Natural killer cell treated with Interleukin-12 subunit alpha and Interleukin-12 subunit beta and Interleukin-15 and Interleukin-18, amount 100 ng/mL, for 72 hours (primary cell): Measurements from ENCODE around the gene NTPCR. TPM values are rescaled to one million over a fixed set of nuclear protein-coding genes. Genes with fewer than 3 reads are reported as not detected.
A peak's percentile ranks its signal among the peaks of the same experiment; 100 is the strongest.
"Not testable (repeated sequence)": the region's sequence is repeated elsewhere in the genome, so short reads cannot be mapped to it uniquely, and the experiment has no call there.

Experiments used
- ATAC-seq, 2 donors: fragments of 150-1000 bp; cut with Tn5 transposase in 1 of 2; sonication (Bioruptor Pico), chemical (Tn5 transposase) in 1 of 2; 2 replicates each; pipeline ENCODE4 v1.10.0; 2021
- DNase-seq: peaks from one replicate; pipeline ENCODE4 v3.0.0; 2022; ENCODE audit warnings: low spot score
- H3K27ac Mint-ChIP-seq, 2 donors: 1 replicate in 1 of 2; 2 replicates in 1 of 2; pipeline ENCODE4 v1.8.0; 2022; ENCODE audit warnings: mixed read lengths in 2 of 2, mild to moderate bottlenecking in 1 of 2, moderate library complexity in 1 of 2
- H3K27me3 Mint-ChIP-seq, 2 donors: 1 replicate in 1 of 2; 2 replicates in 1 of 2; pipeline ENCODE4 v1.8.0; 2022; ENCODE audit warnings: mixed read lengths in 2 of 2
- H3K36me3 Mint-ChIP-seq: one replicate; pipeline ENCODE4 v1.8.0; 2022; ENCODE audit warnings: mixed read lengths
- H3K4me1 Mint-ChIP-seq, 2 donors: 1 replicate in 1 of 2; 2 replicates in 1 of 2; pipeline ENCODE4 v1.8.0; 2022; ENCODE audit warnings: low read depth in 2 of 2, mixed read lengths in 2 of 2, mild to moderate bottlenecking in 1 of 2
- H3K4me3 Mint-ChIP-seq: one replicate; pipeline ENCODE4 v1.8.0; 2022; ENCODE audit warnings: mixed read lengths
- H3K9me3 Mint-ChIP-seq: 2 replicates; pipeline ENCODE4 v1.8.0; 2022; ENCODE audit warnings: mixed read lengths
- total RNA-seq, 2 donors: library from RNA; stranded (reverse); gene quantifications; one replicate each; pipeline ENCODE4 v1.2.3, GENCODE V29; 2022

The NTPCR gene
- total RNA-seq, 2 donors from 2014 or later, result 27.4 to 41.6 TPM

DNA sequence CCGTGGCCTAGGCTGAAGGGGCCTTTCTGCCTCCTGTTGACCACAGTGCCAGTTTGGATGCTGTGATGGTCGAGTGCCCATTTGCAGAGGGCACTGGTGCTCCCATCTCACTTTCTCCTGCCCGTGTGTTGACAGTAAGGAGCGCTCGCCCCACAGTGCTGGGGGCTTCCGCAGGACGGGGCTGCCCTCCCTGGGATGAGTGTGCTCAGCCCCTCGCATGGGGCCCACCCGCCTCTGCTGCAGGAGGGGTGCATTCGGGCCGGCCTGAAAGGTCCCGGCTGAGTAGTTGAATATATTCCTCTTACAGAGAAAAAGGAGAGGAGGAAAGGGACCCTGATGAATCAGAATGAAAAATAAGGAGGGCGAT, 37.3 kb downstream of the NTPCR start:
- DNase-seq (no peak), ATAC-seq (no peak)
- H3K9me3 Mint-ChIP-seq, result no peaks in the 10 kb centered on the region
- H3K36me3 Mint-ChIP-seq, result peaks cover under 1% of the 10 kb centered on the region
- no peak overlapping the region for H3K4me3 Mint-ChIP-seq
- H3K27ac Mint-ChIP-seq, result no peak overlapping the region
- no peaks in the 10 kb centered on the region for H3K27me3 Mint-ChIP-seq
- no peaks in the 10 kb centered on the region for H3K4me1 Mint-ChIP-seq

DNA sequence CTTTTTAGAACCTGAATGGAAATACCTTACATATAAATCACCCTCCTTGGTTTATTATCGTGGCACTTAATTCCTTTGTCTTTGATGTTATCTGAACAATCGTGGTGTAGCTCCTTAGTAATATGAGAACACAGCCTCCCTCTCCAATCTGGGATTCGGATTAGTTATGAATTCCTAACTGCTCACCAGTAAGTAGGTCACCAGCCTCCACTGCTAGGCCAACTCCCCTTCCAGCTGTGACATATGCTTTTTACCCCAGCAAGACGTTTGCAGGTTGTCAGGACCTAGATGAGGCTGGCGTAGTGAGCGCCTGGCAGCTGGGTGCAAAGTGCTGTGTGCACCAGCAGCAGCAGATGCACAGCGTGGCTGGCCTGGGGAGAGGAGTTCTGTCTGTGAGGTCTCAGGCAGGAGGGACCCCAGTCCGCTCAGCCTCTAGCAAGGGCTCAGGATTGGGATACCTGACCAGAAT, 38.2 kb downstream of the NTPCR start:
- ATAC-seq, result no peak
- H3K4me1 Mint-ChIP-seq, result no peaks in the 10 kb centered on the region
- DNase-seq, result no peak
- no peak overlapping the region for H3K27ac Mint-ChIP-seq
- no peaks in the 10 kb centered on the region for H3K27me3 Mint-ChIP-seq
- peaks cover 8% of the 10 kb centered on the region for H3K36me3 Mint-ChIP-seq
- H3K4me3 Mint-ChIP-seq, result no peak overlapping the region
- H3K9me3 Mint-ChIP-seq, result no peaks in the 10 kb centered on the region

DNA sequence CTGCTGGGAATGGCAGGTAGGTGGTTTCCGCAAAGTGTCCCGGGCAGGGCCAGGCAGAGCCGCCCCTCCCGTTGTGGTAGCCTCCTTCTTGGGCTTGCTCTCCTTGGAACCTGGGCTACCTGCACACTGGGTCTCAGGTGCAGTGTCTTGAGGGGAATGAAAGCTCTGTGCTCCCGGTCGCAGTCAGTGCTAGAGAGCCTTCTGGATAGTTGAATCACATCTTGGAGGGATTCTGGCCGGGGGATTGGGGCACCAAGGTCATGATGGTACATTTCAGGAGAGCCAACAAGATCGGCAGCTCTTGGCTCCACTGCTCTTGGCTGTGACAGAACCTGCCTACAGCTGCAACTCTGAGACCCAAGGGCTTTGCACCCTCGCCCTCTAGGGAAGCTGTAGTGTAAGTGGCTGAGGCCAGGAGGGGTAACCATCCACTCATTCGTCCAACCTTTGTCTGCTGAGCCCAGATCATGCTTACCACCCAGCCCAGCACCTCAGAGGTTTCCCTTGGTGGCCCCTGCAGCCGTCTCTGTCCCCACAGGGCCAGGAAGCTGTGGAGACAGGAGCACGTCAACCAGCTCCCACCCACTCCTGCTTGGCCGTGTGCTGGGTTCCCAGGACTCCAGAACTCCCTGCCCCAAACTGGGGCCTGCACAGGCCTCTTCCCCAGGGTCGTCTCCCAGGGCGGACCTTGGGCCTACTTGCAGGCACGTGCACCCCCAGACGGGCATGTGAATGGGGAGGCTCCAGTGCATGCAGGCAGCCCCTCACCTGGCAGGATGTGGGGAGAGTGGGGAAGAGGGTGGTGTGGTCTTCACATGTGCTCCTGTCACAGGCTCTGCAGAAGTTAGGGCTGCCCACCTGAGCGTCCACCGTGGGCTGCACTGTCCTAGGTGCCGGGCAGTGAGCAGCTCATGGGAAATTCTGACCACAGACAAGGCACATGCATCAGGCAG, 40.0 kb downstream of the NTPCR start:
- Mint-ChIP-seq H3K4me1 (no peaks in the 10 kb centered on the region), H3K4me3 (no peak overlapping the region), H3K27me3 (no peaks in the 10 kb centered on the region), H3K36me3 (peaks cover 17% of the 10 kb centered on the region), H3K9me3 (no peaks in the 10 kb centered on the region), H3K27ac (peak overlapping the region in 1 of 2 donors; percentile 59)
- DNase-seq, result no peak
- ATAC-seq, result no peak

DNA sequence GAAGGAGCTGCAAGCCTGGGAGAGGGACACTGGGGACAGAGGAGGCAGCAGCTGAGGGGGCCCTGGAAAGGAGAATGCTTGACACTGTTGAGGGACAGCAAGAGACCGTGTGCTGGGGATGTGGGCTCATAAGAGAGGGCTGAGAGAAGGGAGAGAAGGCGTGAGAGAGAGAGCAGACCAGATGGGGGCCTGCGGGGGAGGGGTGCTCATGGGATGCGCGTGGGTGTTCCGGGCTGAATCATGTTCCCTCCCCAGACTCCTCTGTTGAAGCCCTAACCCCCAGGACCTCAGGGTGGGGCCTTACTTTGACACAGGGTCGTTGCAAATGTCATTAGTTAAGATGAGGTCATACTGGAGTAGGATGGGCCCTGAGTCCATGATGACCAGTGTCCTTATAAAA, 40.8 kb downstream of the NTPCR start:
- Mint-ChIP-seq H3K4me3 (no peak overlapping the region), H3K36me3 (peaks cover 17% of the 10 kb centered on the region), H3K9me3 (no peaks in the 10 kb centered on the region), H3K27ac (peak overlapping the region in 1 of 2 donors; percentile 59), H3K27me3 (no peaks in the 10 kb centered on the region), H3K4me1 (no peaks in the 10 kb centered on the region)
- DNase-seq, result no peak
- ATAC-seq, result peak in 1 of 2 donors; percentile 35

DNA sequence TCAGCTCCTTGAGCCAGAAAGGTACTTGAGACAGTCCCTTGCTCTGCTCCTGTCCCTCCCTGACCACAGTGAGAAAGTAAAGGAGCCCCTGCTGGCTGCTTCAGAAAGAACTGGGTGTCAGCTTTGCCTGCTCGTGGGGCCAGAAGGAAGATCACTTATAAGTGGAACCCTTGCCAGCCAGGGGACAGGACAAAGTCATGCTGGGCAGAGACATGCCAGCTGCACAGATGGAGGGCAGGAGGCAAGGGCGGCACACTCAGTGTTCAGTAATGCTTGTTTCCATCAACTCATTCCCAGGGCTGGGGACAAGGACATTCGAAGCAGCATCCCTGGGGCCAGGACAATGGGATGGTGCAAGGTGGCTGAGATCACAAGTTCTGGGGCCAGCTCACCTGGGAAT, 41.8 kb downstream of the NTPCR start:
- Mint-ChIP-seq H3K4me1 (no peaks in the 10 kb centered on the region), H3K9me3 (no peaks in the 10 kb centered on the region), H3K27ac (no peak overlapping the region), H3K36me3 (peaks cover 27% of the 10 kb centered on the region), H3K27me3 (no peaks in the 10 kb centered on the region), H3K4me3 (no peak overlapping the region)
- ATAC-seq (no peak), DNase-seq (no peak)

DNA sequence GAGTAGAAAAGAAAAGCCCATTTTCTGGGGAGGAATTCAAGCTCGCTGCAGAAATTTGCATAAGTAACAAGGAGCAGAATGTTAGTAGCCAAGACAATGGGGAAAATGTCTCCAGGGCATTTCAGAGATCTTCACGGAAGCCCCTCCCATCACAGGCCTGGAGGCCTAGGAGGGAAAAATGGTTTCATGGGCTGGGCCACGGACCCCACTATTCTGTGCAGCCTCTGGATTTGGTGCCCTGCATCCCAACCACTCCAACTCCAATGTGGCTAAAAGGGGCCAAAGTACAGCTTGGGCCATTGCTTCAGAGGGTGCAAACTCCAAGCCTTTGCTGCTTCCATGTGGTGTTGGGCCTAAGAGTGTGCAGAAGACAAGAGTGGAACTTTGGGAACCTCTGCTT, 43.1 kb downstream of the NTPCR start:
- ATAC-seq (no peak), DNase-seq (no peak)
- H3K27ac Mint-ChIP-seq, result no peak overlapping the region
- no peaks in the 10 kb centered on the region for H3K9me3 Mint-ChIP-seq
- no peak overlapping the region for H3K4me3 Mint-ChIP-seq
- H3K27me3 Mint-ChIP-seq, result no peaks in the 10 kb centered on the region
- H3K4me1 Mint-ChIP-seq, result no peaks in the 10 kb centered on the region
- peaks cover 27% of the 10 kb centered on the region for H3K36me3 Mint-ChIP-seq

DNA sequence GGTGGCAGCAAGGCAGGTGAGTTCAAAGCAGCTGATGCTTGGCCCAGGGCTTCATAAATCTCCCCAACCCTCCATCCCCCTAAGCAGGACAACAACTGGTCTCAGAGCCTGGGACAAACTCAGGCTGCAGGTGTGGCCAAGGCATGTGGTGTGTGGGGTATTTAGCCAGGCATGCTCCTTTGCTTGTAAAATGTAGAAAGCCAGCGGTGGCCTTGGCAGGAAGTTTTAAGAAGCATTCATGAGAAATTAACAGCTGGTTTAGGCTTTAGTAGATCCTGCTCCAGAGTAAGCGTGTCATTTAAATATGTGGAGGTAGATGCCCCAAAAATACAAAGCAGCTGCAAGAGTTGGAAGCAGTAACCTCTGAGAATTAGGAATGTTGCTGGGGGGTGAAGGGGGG, 44.8 kb downstream of the NTPCR start:
- ATAC-seq, result no peak
- Mint-ChIP-seq H3K4me1 (no peaks in the 10 kb centered on the region), H3K27ac (no peak overlapping the region), H3K4me3 (no peak overlapping the region), H3K27me3 (no peaks in the 10 kb centered on the region), H3K9me3 (no peaks in the 10 kb centered on the region), H3K36me3 (peaks cover 27% of the 10 kb centered on the region)
- no peak for DNase-seq

DNA sequence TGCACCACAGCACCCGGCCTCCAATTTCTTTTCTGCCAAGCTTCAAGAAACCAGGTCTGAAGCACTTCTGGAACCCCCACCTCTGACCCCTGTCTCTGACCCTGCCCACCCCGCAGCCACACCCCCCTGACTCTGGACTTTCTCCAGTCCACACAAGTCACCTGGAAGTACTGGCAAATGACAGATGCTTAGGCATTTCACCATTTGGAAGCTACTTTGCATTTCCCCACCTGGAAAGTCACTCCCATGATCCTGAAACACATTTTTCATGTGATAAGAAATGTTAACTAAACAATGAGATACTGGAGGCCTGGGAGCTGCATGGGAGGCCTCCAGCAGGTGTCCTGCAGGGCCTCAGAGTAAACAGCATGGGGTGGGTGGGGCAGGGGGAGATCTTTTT, 45.7 kb downstream of the NTPCR start:
- DNase-seq (no peak), ATAC-seq (no peak)
- Mint-ChIP-seq H3K27me3 (no peaks in the 10 kb centered on the region), H3K4me1 (peaks cover 0 to 2% of the 10 kb centered on the region in 2 donors), H3K9me3 (no peaks in the 10 kb centered on the region), H3K36me3 (peaks cover 27% of the 10 kb centered on the region), H3K4me3 (no peak overlapping the region), H3K27ac (no peak overlapping the region)

DNA sequence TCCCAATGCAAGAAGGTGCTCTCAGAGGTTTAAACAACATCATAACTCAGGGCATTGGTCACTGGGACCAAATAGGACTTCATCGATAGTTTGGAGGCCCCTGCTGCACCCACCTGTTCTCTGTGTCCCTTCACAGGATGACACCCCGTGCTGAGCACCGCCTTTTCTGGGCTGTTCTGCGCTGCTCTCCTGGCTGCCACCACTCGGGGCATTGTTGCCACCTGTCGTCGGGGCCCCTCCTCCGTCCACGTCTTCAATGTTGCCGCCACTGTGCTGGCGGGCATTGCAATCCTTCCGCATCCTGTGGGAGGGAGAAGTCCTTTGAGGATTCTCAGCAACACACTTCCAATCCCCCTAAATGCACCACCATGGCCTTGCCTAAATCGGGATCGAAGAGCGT, 47.7 kb downstream of the NTPCR start:
- Mint-ChIP-seq H3K36me3 (peaks cover 29% of the 10 kb centered on the region), H3K9me3 (no peaks in the 10 kb centered on the region), H3K27ac (no peak overlapping the region), H3K27me3 (no peaks in the 10 kb centered on the region), H3K4me3 (no peak overlapping the region), H3K4me1 (peaks cover 0 to 2% of the 10 kb centered on the region in 2 donors)
- no peak for DNase-seq
- ATAC-seq, result no peak

DNA sequence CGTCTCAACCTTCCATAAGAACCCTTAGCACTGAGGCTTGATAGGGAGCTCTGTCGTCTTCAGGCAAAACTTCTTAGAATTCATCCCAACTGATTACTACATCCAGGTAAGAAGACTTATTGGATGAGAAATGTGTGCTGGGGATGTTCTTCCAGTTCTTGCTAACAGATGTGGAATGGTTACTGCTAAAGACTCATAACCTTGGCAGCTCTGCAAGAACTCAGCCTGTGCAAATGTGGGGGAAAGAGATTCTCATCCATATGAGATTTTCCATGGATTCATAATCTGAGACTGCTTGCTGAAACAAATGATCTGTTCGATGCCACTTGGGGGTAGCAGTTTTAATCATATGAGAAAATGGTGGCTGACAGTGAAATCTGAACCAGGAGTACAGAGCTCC, 48.2 kb downstream of the NTPCR start:
- no peak overlapping the region for H3K27ac Mint-ChIP-seq
- H3K36me3 Mint-ChIP-seq, result peaks cover 26% of the 10 kb centered on the region
- H3K4me1 Mint-ChIP-seq, result peaks cover 0 to 2% of the 10 kb centered on the region in 2 donors
- ATAC-seq (no peak), DNase-seq (no peak)
- H3K4me3 Mint-ChIP-seq, result no peak overlapping the region
- no peaks in the 10 kb centered on the region for H3K9me3 Mint-ChIP-seq
- H3K27me3 Mint-ChIP-seq, result no peaks in the 10 kb centered on the region

DNA sequence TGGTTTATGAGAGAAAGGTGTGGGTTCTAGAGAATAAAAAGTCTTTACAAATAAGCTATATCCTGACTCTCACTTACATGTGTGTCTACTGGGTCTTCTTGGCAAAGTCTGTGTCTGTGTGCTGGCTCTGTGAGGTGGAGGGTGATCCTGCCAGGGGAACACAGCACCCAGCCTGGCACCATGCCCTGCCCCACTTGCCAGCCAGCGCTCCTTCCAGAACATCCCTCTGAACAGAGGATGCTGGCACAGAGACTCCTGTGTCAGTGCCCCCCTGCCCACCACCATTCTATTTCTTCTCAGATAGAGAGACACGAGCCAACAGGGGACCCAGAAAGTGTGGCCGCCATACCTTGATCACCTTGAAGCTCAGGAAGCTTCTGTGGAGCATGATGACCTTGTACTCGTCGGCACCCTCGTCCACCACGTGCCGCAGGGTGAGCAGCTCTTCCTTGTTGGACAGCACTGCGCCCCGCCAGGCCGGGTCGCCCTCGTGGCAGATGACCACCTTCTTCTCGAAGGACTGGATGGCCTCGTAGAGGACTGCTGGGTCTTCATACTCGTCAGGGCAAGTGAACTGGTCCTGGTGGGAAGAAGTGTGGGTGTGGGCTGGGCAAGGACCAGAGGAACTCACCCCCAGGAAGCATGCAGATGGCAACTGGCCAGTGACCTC, 49.7 kb downstream of the NTPCR start:
- no peaks in the 10 kb centered on the region for H3K27me3 Mint-ChIP-seq
- no peak overlapping the region for H3K27ac Mint-ChIP-seq
- peaks cover 0 to 2% of the 10 kb centered on the region in 2 donors for H3K4me1 Mint-ChIP-seq
- DNase-seq (no peak), ATAC-seq (no peak)
- H3K9me3 Mint-ChIP-seq, result no peaks in the 10 kb centered on the region
- peaks cover 16% of the 10 kb centered on the region for H3K36me3 Mint-ChIP-seq
- H3K4me3 Mint-ChIP-seq, result no peak overlapping the region

DNA sequence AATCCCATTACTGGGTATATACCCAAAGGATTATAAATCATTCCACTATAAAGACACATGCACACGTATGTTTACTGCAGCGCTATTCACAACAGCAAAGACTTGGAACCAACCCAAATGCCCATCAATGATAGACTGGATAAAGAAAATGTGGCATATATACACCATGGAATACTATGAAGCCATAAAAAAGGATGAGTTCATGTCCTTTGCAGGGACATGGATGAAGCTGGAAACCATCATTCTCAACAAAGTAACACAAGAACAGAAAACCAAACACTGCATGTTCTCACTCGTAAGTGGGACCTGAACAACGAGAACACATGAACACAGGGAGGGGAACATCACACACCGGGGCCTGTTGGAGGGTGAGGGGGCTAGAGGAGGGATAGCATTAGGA, 53.2 kb downstream of the NTPCR start:
- H3K4me1 Mint-ChIP-seq, H3K4me3 Mint-ChIP-seq, H3K36me3 Mint-ChIP-seq, ATAC-seq, DNase-seq, H3K9me3 Mint-ChIP-seq, H3K27ac Mint-ChIP-seq, H3K27me3 Mint-ChIP-seq: not testable (repeated sequence)

DNA sequence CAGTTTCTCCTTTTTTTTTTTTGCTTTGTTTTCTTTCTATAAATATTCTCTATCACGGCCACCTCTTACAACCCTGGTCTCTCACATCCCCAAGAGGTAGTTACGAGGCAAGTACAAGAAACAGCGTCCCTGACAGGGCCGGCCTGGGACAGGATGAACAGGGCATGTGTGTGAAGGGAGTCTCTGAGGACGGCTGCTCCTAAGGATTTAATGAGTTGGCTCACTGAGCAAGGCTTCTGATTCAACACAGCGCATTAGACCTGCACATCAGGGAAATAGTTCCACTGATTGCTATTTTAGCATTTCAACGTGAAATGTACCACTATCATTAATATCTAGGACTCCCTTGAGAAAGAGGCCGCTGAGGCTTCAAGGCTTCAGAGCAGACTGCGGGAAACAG, 54.0 kb downstream of the NTPCR start:
- Mint-ChIP-seq H3K36me3 (peaks cover 6% of the 10 kb centered on the region), H3K27me3 (no peaks in the 10 kb centered on the region), H3K4me1 (peaks cover 0 to 5% of the 10 kb centered on the region in 2 donors), H3K27ac (no peak overlapping the region), H3K4me3 (no peak overlapping the region), H3K9me3 (no peaks in the 10 kb centered on the region)
- ATAC-seq (no peak), DNase-seq (no peak)

DNA sequence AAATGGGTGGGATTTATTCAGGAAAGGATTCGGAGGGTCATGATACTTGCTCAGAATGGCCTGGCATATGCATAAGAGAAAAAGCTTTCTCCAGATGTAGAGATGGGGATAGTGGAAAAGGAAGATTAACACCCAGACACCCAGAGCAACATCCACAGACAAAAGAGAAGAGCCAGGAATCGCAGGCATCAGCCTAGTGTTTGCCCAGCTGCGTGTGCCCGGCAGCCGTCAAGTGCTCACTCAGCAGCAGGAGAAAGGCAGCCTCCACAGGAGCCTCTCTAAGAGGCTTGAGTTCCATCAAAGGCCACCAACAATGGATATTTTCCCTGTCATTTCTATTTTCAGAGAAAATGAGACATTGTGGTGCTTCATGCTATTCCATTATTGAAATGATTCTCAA, 54.7 kb downstream of the NTPCR start:
- ATAC-seq (no peak), DNase-seq (no peak)
- no peak overlapping the region for H3K4me3 Mint-ChIP-seq
- no peak overlapping the region for H3K27ac Mint-ChIP-seq
- H3K4me1 Mint-ChIP-seq, result peaks cover 0 to 5% of the 10 kb centered on the region in 2 donors
- peaks cover 6% of the 10 kb centered on the region for H3K36me3 Mint-ChIP-seq
- no peaks in the 10 kb centered on the region for H3K9me3 Mint-ChIP-seq
- no peaks in the 10 kb centered on the region for H3K27me3 Mint-ChIP-seq
